ENCODE results near the gene TFDP1. TPM values are rescaled to one million over a fixed set of nuclear protein-coding genes. Genes with fewer than 3 reads are reported as not detected.
A peak's percentile ranks its signal among the peaks of the same experiment; 100 is the strongest.
"Not testable (repeated sequence)": the region's sequence is repeated elsewhere in the genome, so short reads cannot be mapped to it uniquely, and the experiment has no call there.

TFDP1 gene
- total RNA-seq, 4 donors from 2014 or later: 24.3 to 164 (median 49.1) TPM

DNA sequence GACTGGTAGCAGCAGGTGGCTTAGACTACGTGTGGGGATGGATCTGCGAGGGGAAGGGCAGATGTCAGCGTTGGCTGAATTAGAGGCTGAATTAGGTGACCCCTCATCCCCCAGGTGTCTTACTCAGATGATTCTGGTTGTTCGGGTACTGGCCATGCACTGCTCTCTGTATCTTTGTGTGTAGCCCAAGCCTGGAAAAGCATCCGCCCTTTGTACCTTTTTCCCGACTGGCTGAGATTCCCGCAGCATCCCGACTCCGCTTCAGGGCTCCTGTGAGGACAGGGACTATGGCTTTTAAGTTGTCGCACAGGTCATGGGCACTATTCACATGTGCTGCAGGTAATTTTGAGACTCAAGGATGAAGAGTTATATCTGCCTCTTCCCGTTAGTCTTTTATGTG lies 7.2 kb downstream of the TFDP1 start:
- DNase-seq: peak; percentile 1
- WGBS, 2 donors (ENCODE audit: low coverage in 1 of 2): 95 to 100% methylated on average over 4 to 11 of the region's 11 CpGs

DNA sequence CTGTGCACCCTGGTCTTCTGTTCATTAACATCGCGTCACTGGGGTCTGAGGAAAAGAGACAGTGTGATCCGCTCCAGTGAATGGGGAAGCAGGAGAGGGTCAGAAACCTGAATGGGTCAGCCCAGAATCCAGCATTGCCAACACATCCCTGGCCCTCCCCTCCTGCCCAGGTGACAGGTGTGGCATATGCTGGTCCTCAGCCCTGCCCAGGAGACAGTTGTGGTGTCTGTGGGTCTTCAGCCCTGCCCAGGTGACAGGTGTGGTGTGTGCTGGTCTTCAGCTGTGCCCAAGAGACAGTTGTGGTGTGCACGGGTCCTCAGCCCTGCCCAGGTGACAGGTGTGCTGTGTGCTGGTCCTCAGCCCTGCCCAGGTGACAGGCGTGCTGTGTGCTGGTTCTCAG lies 8.0 kb downstream of the TFDP1 start:
- no peak overlapping the region for H3K27ac ChIP-seq
- no peaks in the 10 kb centered on the region for H3K27me3 ChIP-seq
- H3K4me3 ChIP-seq: no peak overlapping the region
- 93% methylated on average over 5 of the region's 5 CpGs; no CpG with 5 or more reads in 1 of the 2 donors for WGBS, 2 donors (ENCODE audit: low coverage in 1 of 2)
- intact Hi-C loops (cut with DNase I; ENCODE audit: low total_unique reads): no loop called here
- H3K9me3 ChIP-seq: no peaks in the 10 kb centered on the region
- no peak for TF ChIP-seq POLR2AphosphoS5 (IDR thresholded peaks at IDR 0.05)
- TF ChIP-seq, protein P1, sequence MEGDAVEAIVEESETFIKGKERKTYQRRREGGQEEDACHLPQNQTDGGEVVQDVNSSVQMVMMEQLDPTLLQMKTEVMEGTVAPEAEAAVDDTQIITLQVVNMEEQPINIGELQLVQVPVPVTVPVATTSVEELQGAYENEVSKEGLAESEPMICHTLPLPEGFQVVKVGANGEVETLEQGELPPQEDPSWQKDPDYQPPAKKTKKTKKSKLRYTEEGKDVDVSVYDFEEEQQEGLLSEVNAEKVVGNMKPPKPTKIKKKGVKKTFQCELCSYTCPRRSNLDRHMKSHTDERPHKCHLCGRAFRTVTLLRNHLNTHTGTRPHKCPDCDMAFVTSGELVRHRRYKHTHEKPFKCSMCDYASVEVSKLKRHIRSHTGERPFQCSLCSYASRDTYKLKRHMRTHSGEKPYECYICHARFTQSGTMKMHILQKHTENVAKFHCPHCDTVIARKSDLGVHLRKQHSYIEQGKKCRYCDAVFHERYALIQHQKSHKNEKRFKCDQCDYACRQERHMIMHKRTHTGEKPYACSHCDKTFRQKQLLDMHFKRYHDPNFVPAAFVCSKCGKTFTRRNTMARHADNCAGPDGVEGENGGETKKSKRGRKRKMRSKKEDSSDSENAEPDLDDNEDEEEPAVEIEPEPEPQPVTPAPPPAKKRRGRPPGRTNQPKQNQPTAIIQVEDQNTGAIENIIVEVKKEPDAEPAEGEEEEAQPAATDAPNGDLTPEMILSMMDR (IDR thresholded peaks at IDR 0.05): no peak
- no peak for TF ChIP-seq POLR2A (IDR thresholded peaks at IDR 0.05)
- TF ChIP-seq EP300 (IDR thresholded peaks at IDR 0.05; ENCODE audit: low read depth): no peak
- in situ Hi-C loops (cut with MboI; ENCODE audit: low pct_ligation_motif_present in 1 of 4, low pct_unique_long_range_greater_than_20kb in 1 of 4, low sequenced_read_pairs in 3 of 4): no loop called here
- DNase-seq: peak; percentile 6
- H3K4me1 ChIP-seq: no peaks in the 10 kb centered on the region
- peaks cover 0 to 3% (median 0%) of the 10 kb centered on the region in 4 donors for H3K36me3 ChIP-seq

More for the DNA sequence above, 7.2 kb downstream of the TFDP1 start:
- H3K4me1 ChIP-seq: peaks cover 0 to 4% (median 0%) of the 10 kb centered on the region in 4 donors
- no peaks in the 10 kb centered on the region for H3K36me3 ChIP-seq
- no peaks in the 10 kb centered on the region for H3K27me3 ChIP-seq
- in situ Hi-C loops (cut with MboI; ENCODE audit: low pct_ligation_motif_present in 1 of 4, low pct_unique_long_range_greater_than_20kb in 1 of 4, low sequenced_read_pairs in 3 of 4): no loop called here
- intact Hi-C loops (cut with DNase I; ENCODE audit: low total_unique reads): no loop called here
- no peak overlapping the region for H3K27ac ChIP-seq
- TF ChIP-seq POLR2A (IDR thresholded peaks at IDR 0.05) (no peak), EP300 (IDR thresholded peaks at IDR 0.05; ENCODE audit: low read depth) (no peak), POLR2AphosphoS5 (IDR thresholded peaks at IDR 0.05) (no peak)
- TF ChIP-seq, protein P1 (IDR thresholded peaks at IDR 0.05): no peak
- no peak overlapping the region for H3K4me3 ChIP-seq
- no peaks in the 10 kb centered on the region for H3K9me3 ChIP-seq

DNA sequence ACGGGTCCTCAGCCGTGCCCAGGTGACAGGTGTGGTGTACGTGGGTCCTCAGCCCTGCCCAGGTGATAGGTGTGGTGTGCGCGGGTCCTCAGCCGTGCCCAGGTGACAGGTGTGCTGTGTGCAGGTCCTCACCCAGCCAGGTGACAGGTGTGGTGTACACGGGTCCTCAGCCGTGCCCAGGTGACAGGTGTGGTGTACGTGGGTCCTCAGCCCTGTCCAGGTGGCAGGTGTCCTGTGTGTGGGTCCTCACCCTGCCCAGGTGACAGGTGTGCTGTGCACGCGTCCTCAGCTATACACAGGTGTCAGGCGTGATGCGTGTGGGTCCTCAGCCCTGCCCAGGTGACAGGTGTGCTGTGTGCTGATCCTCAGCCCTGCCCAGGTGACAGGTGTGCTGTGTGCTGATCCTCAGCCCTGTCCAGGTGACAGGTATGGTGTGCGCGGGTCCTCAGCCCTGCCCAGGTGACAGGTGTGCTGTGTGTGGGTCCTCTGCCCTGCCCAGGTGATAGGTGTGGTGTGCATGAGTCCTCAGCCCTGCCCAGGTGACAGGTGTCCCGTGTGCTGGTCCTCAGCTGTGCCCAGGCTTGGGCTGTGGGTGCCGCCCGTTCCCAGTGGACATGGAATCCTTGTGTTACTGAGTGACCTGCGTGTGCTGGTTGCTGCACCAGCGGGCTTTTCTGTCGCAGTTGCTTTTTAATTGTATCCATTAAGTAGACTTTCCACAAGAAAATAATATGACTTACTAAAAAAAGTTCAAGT lies 9.7 kb downstream of the TFDP1 start:
- H3K9me3 ChIP-seq; H3K27ac ChIP-seq; in situ Hi-C loops (cut with MboI; ENCODE audit: low pct_ligation_motif_present in 1 of 4, low pct_unique_long_range_greater_than_20kb in 1 of 4, low sequenced_read_pairs in 3 of 4); intact Hi-C loops (cut with DNase I; ENCODE audit: low total_unique reads); H3K36me3 ChIP-seq; H3K4me3 ChIP-seq; H3K4me1 ChIP-seq; H3K27me3 ChIP-seq: not testable (repeated sequence)
- WGBS, 2 donors (ENCODE audit: low coverage in 1 of 2): 85 to 92% methylated on average over 2 to 17 of the region's 21 CpGs
- peak; percentile 8 for DNase-seq

DNA sequence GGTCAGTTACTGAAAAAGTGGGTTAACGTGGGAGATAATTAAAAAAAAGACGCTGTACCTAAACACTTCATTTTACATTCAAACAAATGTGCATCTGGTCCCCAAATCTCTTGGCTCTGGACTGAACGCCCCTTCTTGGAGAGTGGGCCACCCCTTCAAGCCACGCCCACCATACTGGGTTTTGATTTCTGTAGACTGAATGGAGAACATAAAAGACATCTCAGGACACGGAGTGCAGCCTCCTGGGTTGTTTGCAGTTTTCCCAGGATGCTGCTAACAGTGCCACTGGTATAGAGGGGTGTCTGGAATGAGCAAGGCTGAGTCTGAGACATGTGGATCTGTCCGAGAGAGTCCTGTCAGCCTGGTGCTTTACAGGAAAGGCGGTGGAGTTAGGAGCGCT lies 10.6 kb downstream of the TFDP1 start:
- TF ChIP-seq POLR2AphosphoS5 (IDR thresholded peaks at IDR 0.05) (no peak), EP300 (IDR thresholded peaks at IDR 0.05; ENCODE audit: low read depth) (no peak), POLR2A (IDR thresholded peaks at IDR 0.05) (no peak)
- TF ChIP-seq, protein P1 (IDR thresholded peaks at IDR 0.05): no peak
- Histone ChIP-seq H3K27ac (no peak overlapping the region), H3K4me1 (no peaks in the 10 kb centered on the region), H3K4me3 (no peak overlapping the region), H3K27me3 (no peaks in the 10 kb centered on the region), H3K36me3 (peaks cover 0 to 5% (median 0%) of the 10 kb centered on the region in 4 donors), H3K9me3 (no peaks in the 10 kb centered on the region)
- in situ Hi-C loops (cut with MboI; ENCODE audit: low pct_ligation_motif_present in 1 of 4, low pct_unique_long_range_greater_than_20kb in 1 of 4, low sequenced_read_pairs in 3 of 4): no loop called here
- WGBS, 2 donors (ENCODE audit: low coverage in 1 of 2): 90 to 100% methylated on average over 1 to 8 of the region's 8 CpGs
- DNase-seq: peak; percentile 3
- intact Hi-C loops (cut with DNase I; ENCODE audit: low total_unique reads): no loop called here

Data from transverse colon (tissue), 4 donors.